CD4-positive, alpha-beta T cell treated with Interleukin-17A for 1 hour (primary cell): ENCODE results near the gene ITPR1.

Experiments
- DNase-seq: peaks from one replicate; pipeline ENCODE4 v3.0.0-alpha.2; 2020

The ITPR1 gene

GRCh38 chr3:4655145-4656045, 162.2 kb downstream of the ITPR1 start:
- no peak for DNase-seq

GRCh38 chr3:4656059-4656458, 162.9 kb downstream of the ITPR1 start:
- DNase-seq: no peak

DNA sequence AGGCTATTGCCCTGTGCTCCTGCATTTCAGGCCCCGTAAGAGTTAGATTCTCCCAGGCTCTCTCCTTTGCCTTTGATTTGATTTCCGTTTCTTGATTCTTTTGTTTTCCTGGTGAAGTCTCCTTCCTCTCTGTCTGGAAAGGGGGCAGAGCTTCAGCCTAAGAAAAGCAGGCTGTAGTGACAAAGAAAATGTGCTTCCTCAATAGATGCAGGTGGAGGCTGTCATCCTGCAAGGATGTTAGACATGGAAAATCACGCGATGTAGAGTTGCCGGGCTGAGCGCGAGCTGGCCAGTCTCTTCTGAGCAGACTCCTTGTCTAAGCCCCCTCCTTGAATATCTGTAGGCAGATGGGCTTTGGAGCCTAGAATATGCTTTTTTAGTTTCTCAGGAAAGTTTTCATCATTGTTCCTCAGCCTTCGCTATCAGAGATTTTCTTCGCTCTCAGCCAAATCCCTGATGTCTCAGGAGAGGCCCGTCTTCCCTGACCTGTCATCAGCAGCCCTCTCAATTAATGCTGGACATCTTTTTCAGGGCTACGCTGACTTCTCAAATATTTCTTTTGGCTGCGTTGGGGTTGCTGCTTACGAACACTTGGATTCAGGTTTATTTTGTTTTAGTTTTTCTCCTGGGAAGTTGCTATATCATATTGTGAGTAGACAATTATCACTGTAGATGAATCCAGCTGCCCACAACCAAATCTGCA, 163.6 kb downstream of the ITPR1 start:
- no peak for DNase-seq

DNA sequence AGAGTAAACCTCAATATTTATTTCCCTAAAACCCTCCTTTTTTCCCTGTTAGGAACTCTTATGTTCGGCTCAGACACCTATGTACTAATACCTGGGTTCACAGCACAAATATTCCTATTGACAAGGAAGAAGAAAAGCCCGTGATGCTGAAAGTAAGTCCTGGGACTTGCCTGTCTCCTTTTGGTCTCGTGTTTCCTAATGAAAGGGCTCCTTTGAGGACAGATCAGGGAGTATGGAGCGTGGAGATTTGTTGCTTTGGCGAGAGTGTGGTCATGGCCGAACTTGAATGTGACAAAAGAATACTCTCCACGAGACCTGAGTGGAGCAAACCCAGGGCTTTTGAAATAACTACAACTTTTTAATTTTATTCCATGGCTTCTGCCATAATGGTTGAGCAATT, 167.8 kb downstream of the ITPR1 start:
- no peak for DNase-seq

DNA sequence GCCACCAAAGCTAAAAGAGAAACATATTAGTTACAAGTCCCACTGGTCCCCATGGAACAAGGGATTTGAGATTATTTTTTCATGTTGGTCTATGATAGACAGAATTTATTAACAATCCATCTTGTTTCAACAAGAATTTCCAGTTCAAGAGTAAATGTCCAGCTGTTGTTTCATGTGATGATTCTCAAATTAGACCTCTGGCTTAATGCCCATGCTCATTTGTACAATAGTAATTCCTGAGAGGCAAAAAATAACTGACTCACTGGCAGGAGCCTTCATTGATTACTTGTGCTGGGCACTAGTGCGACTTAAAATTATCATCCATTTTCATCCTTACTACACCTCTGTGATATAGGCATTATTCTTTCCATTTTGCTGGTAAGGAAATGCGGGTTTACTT, 171.3 kb downstream of the ITPR1 start:
- no peak for DNase-seq

DNA sequence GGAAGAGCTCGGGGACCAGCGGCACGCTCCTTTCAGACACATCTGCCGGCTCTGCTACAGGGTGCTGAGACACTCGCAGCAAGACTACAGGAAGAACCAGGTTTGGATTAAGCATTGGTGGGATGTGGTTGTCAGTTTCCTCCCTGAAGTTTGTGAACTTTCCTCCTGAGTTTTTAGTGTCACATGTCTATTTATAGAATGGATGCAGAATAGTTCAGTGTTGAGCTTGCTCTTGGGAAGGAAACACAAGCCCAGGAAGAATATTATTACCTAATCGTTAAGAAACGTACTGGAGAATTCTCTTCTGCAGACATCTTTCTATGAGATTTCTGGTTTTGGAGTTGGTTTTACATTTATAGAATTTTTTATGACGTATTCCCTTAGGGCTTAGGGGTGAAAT, 172.0 kb downstream of the ITPR1 start:
- DNase-seq: no peak

DNA sequence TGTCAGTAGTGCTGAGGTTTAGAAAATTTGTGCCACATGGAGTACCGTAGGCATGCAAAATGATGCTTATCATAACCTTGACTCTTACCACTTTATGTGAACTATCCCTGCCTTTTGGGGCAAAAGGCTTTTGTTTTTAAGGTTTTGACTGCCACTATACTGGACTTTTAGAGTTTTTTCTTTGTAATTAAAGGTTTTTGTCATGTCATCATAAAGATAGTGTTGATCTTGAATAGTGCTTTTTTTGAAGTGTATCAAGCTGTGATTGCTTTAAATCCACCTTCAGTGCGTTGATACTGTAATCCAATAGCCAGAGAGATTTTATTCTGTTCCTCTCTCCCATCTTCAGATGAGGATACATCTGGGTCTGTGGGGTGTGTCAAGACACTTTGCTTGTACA, 172.9 kb downstream of the ITPR1 start:
- no peak for DNase-seq

GRCh38 chr3:4670352-4670751, 177.2 kb downstream of the ITPR1 start:
- DNase-seq: no peak

GRCh38 chr3:4672725-4673275, 179.7 kb downstream of the ITPR1 start:
- no peak for DNase-seq

- no peak for DNase-seq
Measured at GRCh38 chr3:4674216-4674615, 181.1 kb downstream of the ITPR1 start.

DNA sequence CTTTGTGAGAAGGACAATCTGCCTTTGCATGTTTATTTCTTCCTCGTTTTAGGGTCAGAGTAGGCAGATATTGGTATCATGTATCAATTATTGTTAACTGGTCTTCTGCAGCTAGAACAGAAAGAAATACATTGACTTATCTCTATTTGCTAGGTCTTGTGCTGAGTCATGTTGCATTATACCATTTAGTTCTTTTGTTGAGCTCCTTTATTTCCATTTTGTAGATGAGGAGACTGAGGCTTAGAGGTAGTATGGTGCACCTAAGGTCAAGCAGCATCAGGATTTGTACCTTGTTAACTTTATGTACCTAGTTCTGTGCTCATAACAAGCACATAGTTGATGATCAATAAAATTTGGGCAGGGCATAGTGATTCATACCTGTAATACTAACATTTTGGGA, 182.6 kb downstream of the ITPR1 start:
- DNase-seq: no peak

GRCh38 chr3:4678320-4678719, 185.2 kb downstream of the ITPR1 start:
- DNase-seq: no peak

- no peak for DNase-seq
Measured at GRCh38 chr3:4680227-4680691, 187.1 kb downstream of the ITPR1 start.

DNA sequence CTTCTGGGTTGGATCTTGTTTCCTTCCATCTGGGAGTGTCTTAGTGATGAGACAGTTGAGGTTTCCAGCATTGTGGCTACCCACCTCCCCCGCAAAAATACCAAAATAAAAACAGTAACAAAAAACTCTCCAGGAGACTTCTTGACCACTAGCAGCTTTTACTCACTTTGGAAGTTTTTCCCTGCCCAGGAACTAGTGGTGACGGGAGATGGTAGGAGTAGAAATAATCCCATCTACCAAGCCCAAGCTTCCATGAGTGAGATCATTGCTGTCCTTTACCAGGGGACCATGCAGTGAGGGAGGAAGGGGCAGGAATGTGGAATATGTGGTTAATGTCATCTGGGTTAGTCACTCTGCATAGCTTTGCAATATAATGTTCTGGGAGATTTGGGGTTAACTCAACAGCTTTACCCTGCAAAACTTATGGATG, 187.7 kb downstream of the ITPR1 start:
- no peak for DNase-seq

- no peak for DNase-seq
Measured at GRCh38 chr3:4681301-4681700, 188.2 kb downstream of the ITPR1 start.

DNA sequence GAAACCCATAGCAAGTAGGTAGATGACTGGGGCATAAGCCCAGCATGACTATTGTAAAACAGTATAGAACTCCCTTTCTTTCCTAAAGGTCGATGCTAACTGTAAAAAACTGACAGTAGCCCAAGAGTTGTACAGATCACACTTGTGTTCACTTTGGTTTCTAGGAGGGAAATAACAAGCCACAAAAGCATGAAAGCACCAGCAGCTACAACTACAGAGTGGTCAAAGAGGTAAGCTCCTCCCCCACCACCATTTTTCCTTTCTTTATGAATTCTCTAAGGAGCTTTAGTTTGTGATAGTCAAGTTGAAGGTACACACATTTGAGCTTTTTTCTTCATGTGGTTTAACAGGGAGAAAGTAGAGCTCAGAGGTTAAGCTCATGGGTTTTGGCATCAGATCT, 191.0 kb downstream of the ITPR1 start:
- DNase-seq: no peak

DNA sequence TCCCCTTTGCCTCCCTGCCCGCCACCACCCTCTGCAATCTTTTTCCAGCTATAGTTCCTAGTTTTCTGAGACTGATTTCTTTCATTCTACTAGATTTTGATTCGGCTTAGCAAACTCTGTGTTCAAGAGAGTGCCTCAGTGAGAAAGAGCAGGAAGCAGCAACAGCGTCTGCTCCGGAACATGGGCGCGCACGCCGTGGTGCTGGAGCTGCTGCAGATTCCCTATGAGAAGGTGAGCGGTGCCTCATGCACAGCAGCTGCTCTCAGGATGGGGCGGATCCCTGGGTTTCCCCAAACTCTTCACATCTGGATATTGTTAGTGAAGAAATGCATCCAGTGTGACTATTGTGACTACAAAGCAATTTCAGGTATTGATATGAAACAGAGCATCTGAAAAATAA, 191.8 kb downstream of the ITPR1 start:
- no peak for DNase-seq

- no peak for DNase-seq
Measured at GRCh38 chr3:4685673-4686345, 192.7 kb downstream of the ITPR1 start.

DNA sequence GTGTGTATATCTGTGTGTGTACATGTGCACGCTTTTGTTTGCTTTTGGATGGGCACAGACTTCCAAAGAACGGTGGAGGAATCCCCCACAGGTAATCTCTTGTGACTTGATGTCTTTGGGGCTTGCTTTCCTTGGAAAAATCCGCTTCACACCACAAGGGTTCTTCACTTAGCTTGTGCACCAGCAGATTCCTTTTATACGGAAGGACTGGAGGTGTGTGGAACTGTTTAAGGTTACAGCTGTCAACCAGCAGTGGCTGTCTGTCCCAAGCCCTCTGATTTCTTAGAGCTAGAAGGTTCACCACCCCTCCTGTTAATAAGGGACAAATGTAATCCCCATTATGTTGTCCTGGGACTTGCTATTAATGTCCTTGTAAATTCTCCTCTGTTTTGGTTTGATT, 193.5 kb downstream of the ITPR1 start:
- DNase-seq: no peak

- DNase-seq: no peak
Measured at GRCh38 chr3:4687167-4687566, 194.0 kb downstream of the ITPR1 start.

DNA sequence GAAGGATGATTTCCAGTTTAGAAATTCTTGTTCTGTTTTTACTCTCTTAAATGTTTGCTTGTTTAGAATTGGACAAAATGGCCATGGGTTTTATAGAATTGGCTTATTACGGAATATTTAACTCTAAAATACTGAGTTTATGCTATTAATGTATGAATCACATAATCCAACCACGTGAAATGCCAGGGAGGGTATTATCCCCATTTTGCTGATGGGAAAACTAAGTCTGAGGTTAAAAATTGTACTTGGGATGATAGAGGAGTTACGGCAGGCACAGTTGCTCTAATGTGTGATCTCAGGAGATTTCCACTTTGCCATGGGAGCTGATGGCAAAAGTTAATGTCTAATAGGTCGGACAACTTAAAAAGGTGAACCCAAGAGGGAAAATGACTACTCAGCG, 194.4 kb downstream of the ITPR1 start:
- DNase-seq: no peak

- DNase-seq: no peak
Measured at GRCh38 chr3:4688411-4688810, 195.3 kb downstream of the ITPR1 start.

DNA sequence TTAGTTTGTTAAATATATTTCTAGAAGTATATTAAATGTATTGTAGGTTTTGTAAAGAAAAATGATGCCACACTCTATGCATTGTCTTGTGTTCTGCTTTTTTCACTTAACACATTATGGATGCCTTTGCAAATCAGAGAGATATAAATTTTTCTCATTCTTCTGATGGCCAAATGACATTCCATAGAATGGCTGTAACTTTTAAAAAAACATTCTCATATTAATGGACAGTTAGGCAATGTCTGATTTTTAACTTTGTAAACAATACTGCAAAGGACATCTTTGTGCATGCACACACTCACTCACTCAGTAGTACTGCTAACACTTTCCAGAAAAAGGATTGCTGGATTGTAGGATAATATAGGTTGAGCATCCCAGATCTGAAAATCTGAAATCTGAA, 195.9 kb downstream of the ITPR1 start:
- DNase-seq: no peak
